ENCODE data around the gene HLA-DQB1.

DNA sequence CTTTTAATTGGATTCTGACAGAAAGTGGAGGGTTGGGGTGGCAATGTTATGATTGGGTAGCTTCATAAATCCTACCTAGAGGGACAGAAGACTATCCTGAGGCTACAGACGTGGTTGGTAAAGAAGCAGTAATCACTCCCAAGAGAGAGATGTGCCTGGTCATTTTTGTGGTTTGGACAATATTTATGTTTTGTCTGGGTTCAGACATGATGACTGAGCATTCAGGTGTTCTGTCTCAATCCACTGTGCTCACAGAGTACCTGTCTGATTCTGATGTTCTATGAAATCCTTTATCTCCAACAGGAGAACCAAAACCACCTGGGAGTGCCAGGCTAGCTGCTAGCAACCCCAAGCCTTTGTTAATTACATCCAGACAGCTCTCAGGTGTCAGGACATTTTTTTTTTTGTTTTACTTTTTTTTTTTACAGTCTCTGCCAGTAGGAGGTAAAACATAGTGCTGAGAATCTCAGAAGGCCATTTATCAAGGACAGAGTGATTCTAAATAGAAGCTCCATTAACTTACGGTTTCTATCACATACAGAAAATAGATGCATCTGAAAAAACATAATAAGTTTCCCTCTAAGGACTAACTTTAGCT, 30.8 kb downstream of the HLA-DQB1 start:
- TF ChIP-seq TCF12 (IDR thresholded peaks at IDR 0.05; ENCODE audit: low read depth), result no peak
- TF ChIP-seq, protein P1, sequence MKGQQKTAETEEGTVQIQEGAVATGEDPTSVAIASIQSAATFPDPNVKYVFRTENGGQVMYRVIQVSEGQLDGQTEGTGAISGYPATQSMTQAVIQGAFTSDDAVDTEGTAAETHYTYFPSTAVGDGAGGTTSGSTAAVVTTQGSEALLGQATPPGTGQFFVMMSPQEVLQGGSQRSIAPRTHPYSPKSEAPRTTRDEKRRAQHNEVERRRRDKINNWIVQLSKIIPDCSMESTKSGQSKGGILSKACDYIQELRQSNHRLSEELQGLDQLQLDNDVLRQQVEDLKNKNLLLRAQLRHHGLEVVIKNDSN (IDR thresholded peaks at IDR 0.05), result no peak
- TF ChIP-seq EGR1 (IDR thresholded peaks at IDR 0.05), result no peak
- TF ChIP-seq YY1 (IDR thresholded peaks at IDR 0.05; ENCODE audit: low read depth), result no peak
- no peak for TF ChIP-seq TAF1 (IDR thresholded peaks at IDR 0.05; ENCODE audit: low read depth)
- no peak for TF ChIP-seq CEBPB (IDR thresholded peaks at IDR 0.05)
- TF ChIP-seq, protein P2, sequence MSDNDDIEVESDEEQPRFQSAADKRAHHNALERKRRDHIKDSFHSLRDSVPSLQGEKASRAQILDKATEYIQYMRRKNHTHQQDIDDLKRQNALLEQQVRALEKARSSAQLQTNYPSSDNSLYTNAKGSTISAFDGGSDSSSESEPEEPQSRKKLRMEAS (IDR thresholded peaks at IDR 0.05), result no peak
- TF ChIP-seq TEAD4 (IDR thresholded peaks at IDR 0.05), result no peak
- TF ChIP-seq FOXM1 (IDR thresholded peaks at IDR 0.05; ENCODE audit: borderline replicate concordance, low read depth), result no peak
- no peak for TF ChIP-seq CREB1 (IDR thresholded peaks at IDR 0.05; ENCODE audit: low read depth)
- no peak for TF ChIP-seq RAD21 (IDR thresholded peaks at IDR 0.05; ENCODE audit: low read depth)
- TF ChIP-seq, protein P3, sequence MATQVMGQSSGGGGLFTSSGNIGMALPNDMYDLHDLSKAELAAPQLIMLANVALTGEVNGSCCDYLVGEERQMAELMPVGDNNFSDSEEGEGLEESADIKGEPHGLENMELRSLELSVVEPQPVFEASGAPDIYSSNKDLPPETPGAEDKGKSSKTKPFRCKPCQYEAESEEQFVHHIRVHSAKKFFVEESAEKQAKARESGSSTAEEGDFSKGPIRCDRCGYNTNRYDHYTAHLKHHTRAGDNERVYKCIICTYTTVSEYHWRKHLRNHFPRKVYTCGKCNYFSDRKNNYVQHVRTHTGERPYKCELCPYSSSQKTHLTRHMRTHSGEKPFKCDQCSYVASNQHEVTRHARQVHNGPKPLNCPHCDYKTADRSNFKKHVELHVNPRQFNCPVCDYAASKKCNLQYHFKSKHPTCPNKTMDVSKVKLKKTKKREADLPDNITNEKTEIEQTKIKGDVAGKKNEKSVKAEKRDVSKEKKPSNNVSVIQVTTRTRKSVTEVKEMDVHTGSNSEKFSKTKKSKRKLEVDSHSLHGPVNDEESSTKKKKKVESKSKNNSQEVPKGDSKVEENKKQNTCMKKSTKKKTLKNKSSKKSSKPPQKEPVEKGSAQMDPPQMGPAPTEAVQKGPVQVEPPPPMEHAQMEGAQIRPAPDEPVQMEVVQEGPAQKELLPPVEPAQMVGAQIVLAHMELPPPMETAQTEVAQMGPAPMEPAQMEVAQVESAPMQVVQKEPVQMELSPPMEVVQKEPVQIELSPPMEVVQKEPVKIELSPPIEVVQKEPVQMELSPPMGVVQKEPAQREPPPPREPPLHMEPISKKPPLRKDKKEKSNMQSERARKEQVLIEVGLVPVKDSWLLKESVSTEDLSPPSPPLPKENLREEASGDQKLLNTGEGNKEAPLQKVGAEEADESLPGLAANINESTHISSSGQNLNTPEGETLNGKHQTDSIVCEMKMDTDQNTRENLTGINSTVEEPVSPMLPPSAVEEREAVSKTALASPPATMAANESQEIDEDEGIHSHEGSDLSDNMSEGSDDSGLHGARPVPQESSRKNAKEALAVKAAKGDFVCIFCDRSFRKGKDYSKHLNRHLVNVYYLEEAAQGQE (IDR thresholded peaks at IDR 0.05; ENCODE audit: low read depth), result no peak
